Measurements from ENCODE around the gene TRAPPC14.
A peak's percentile ranks its signal among the peaks of the same experiment; 100 is the strongest.
"Not testable (repeated sequence)": the region's sequence is repeated elsewhere in the genome, so short reads cannot be mapped to it uniquely, and the experiment has no call there.

Gene TRAPPC14

GRCh38 chr7:100158229-100159098 is at the start of gene TRAPPC14:
TRAPPC14 (minus strand) TSS chr7:100158723; CDS start chr7:100158499, 224 bp downstream.
- DNase-seq (ENCODE audit: low read depth), result peak; percentile 41
- H3K4me3 ChIP-seq (ENCODE audit: low read depth, low read length), result peak within 1 kb of the TSS; percentile 76

- DNase-seq (ENCODE audit: low read depth), result no peak
- H3K4me3 ChIP-seq (ENCODE audit: low read depth, low read length), result no peak overlapping the region
Measured at GRCh38 chr7:100204454-100204853, 45.9 kb upstream of the TRAPPC14 start.

GRCh38 chr7:100200693-100201092 is 42.2 kb upstream of the TRAPPC14 start:
- DNase-seq (ENCODE audit: low read depth), result no peak

GRCh38 chr7:100198266-100198665 is 39.7 kb upstream of the TRAPPC14 start:
- H3K4me3 ChIP-seq (ENCODE audit: low read depth, low read length), result no peak overlapping the region
- no peak for DNase-seq (ENCODE audit: low read depth)

More at GRCh38 chr7:100200693-100201092, 42.2 kb upstream of the TRAPPC14 start:
- H3K4me3 ChIP-seq (ENCODE audit: low read depth, low read length), result no peak overlapping the region

- DNase-seq (ENCODE audit: low read depth); H3K4me3 ChIP-seq (ENCODE audit: low read depth, low read length): not testable (repeated sequence)
Measured at GRCh38 chr7:100195901-100196322, 37.4 kb upstream of the TRAPPC14 start.

- no peak for DNase-seq (ENCODE audit: low read depth)
- no peak overlapping the region for H3K4me3 ChIP-seq (ENCODE audit: low read depth, low read length)
Measured at GRCh38 chr7:100195222-100195621, 36.7 kb upstream of the TRAPPC14 start.

GRCh38 chr7:100192969-100193368 is 34.4 kb upstream of the TRAPPC14 start:
- DNase-seq (ENCODE audit: low read depth), result no peak
- no peak overlapping the region for H3K4me3 ChIP-seq (ENCODE audit: low read depth, low read length)

GRCh38 chr7:100192281-100192862 is 33.8 kb upstream of the TRAPPC14 start:
- DNase-seq (ENCODE audit: low read depth); H3K4me3 ChIP-seq (ENCODE audit: low read depth, low read length): not testable (repeated sequence)

GRCh38 chr7:100191775-100192174 is 33.3 kb upstream of the TRAPPC14 start:
- no peak for DNase-seq (ENCODE audit: low read depth)
- H3K4me3 ChIP-seq (ENCODE audit: low read depth, low read length), result no peak overlapping the region

- no peak for DNase-seq (ENCODE audit: low read depth)
- no peak overlapping the region for H3K4me3 ChIP-seq (ENCODE audit: low read depth, low read length)
Measured at GRCh38 chr7:100190048-100190711, 31.7 kb upstream of the TRAPPC14 start.

- no peak for DNase-seq (ENCODE audit: low read depth)
Measured at GRCh38 chr7:100189061-100189460, 30.5 kb upstream of the TRAPPC14 start.

GRCh38 chr7:100185726-100186125 is 27.2 kb upstream of the TRAPPC14 start:
- H3K4me3 ChIP-seq (ENCODE audit: low read depth, low read length), result no peak overlapping the region
- DNase-seq (ENCODE audit: low read depth), result no peak

More at GRCh38 chr7:100189061-100189460, 30.5 kb upstream of the TRAPPC14 start:
- H3K4me3 ChIP-seq (ENCODE audit: low read depth, low read length), result no peak overlapping the region

GRCh38 chr7:100183090-100183489 is 24.6 kb upstream of the TRAPPC14 start:
- not testable (repeated sequence) for H3K4me3 ChIP-seq (ENCODE audit: low read depth, low read length); DNase-seq (ENCODE audit: low read depth)

- not testable (repeated sequence) for DNase-seq (ENCODE audit: low read depth); H3K4me3 ChIP-seq (ENCODE audit: low read depth, low read length)
Measured at GRCh38 chr7:100182616-100183015, 24.1 kb upstream of the TRAPPC14 start.

GRCh38 chr7:100180084-100180483 is 21.6 kb upstream of the TRAPPC14 start:
- not testable (repeated sequence) for H3K4me3 ChIP-seq (ENCODE audit: low read depth, low read length); DNase-seq (ENCODE audit: low read depth)

GRCh38 chr7:100177045-100178001 is 18.8 kb upstream of the TRAPPC14 start, which contains the start of the genes GPC2 and STAG3:
GPC2 (minus strand) TSS chr7:100177381; CDS start chr7:100177199, 182 bp downstream.
STAG3 (plus strand) TSS chr7:100177918; CDS start chr7:100180557, 2,639 bp downstream.
- peak; percentile 84 for DNase-seq (ENCODE audit: low read depth)
- peak within 1 kb of the TSS; percentile 78 for H3K4me3 ChIP-seq (ENCODE audit: low read depth, low read length)

- no peak for DNase-seq (ENCODE audit: low read depth)
Measured at GRCh38 chr7:100176096-100177044, 17.8 kb upstream of the TRAPPC14 start.

More at GRCh38 chr7:100176096-100177044, 17.8 kb upstream of the TRAPPC14 start:
- peak overlapping the region; percentile 78 for H3K4me3 ChIP-seq (ENCODE audit: low read depth, low read length)

Measured in skeletal muscle cell (primary cell).